AG04450 (cell line): ENCODE results near the gene DUOXA2. TPM values are rescaled to one million over a fixed set of nuclear protein-coding genes. Genes with fewer than 3 reads are reported as not detected.

Experiments
- CTCF ChIA-PET: fragments of 300-600, 350-600 bp; formaldehyde crosslinking; extraction: SDS; loops from one replicate; lab custom pipeline; 2022; ENCODE audit warnings: antibody characterized with exemption, inconsistent platforms; lab: Charles Lee
- POLR2A ChIA-PET: fragments of 350-600 bp; formaldehyde crosslinking; extraction: SDS; loops from one replicate; lab custom pipeline; 2021; ENCODE audit warnings: antibody characterized with exemption, inconsistent platforms; lab: Yijun Ruan, JAX
- DNase-seq: peaks from one replicate; pipeline ENCODE4 v3.0.0-alpha.2; 2011; ENCODE audit warnings: low read depth, low spot score
- H3K27ac ChIP-seq: one replicate; pipeline ENCODE4 v1.5.1; 2012; ENCODE audit warnings: low read depth, low read length, control low read depth
- H3K27me3 ChIP-seq: one replicate; pipeline ENCODE4 v1.6.0; 2012; ENCODE audit warnings: low read length; ENCODE audit not compliant: control insufficient read depth, insufficient read depth
- H3K4me3 ChIP-seq: 2 replicates; pipeline ENCODE4 v1.5.1; 2011; ENCODE audit warnings: mild to moderate bottlenecking, low read depth, low read length, control low read depth
- H3K9me3 ChIP-seq: 2 replicates; pipeline ENCODE4 v1.5.1; 2012; ENCODE audit warnings: low read length; ENCODE audit not compliant: control insufficient read depth, insufficient read depth
- CTCF ChIP-seq: IDR thresholded peaks from 2 replicates; pipeline ENCODE4 v1.5.1; 2011; ENCODE audit warnings: low read depth, low read length, control low read depth, inconsistent platforms
- polyA plus RNA-seq: library from polyadenylated mRNA; depleted of rRNA; stranded (reverse); fragments of >200 nt; gene quantifications from 2 replicates; pipeline ENCODE4 v1.2.3, GENCODE V29; 2011

The DUOXA2 gene
- polyA plus RNA-seq, 1 experiment = not detected

GRCh38 chr15:45147606-45148005 is 33.5 kb downstream of the DUOXA2 start:
- Histone ChIP-seq H3K27me3 (peaks cover 16% of the 10 kb centered on the region), H3K27ac (no peak overlapping the region), H3K4me3 (no peak overlapping the region), H3K9me3 (no peaks in the 10 kb centered on the region; the same call in 1 of the 2 replicates)
- DNase-seq = no peak
- TF ChIP-seq CTCF = no peak
- ChIA-PET CTCF (interaction anchor here (1.7 to 2.8 kb wide), 2 partner anchors 15 to 29 kb away, joined by 7 to 22 read pairs; no protein-coding TSS in a partner anchor), POLR2A (no interaction called here)

- no peak for TF ChIP-seq CTCF
- H3K27me3 ChIP-seq = peaks cover 16% of the 10 kb centered on the region
- H3K4me3 ChIP-seq = no peak overlapping the region
- POLR2A ChIA-PET = no interaction called here
- DNase-seq = no peak
- H3K9me3 ChIP-seq = no peaks in the 10 kb centered on the region; the same call in 1 of the 2 replicates
- H3K27ac ChIP-seq = no peak overlapping the region
- CTCF ChIA-PET = interaction anchor here (2.8 kb wide), 1 partner anchor 15 kb away, joined by 22 read pairs; no protein-coding TSS in a partner anchor
These were observed 34.2 kb downstream of the DUOXA2 start for GRCh38 chr15:45148076-45149059.

- no peaks in the 10 kb centered on the region; the same call in 1 of the 2 replicates for H3K9me3 ChIP-seq
- H3K4me3 ChIP-seq = no peak overlapping the region
- ChIA-PET POLR2A (no interaction called here), CTCF (interaction anchor here (1.6 to 2.8 kb wide), 2 partner anchors 14 to 31 kb away, joined by 7 to 22 read pairs; no protein-coding TSS in a partner anchor)
- H3K27me3 ChIP-seq = peaks cover 12% of the 10 kb centered on the region
- no peak for TF ChIP-seq CTCF
- no peak for DNase-seq
- H3K27ac ChIP-seq = no peak overlapping the region
These were observed 34.9 kb downstream of the DUOXA2 start for GRCh38 chr15:45149060-45149459.

- Histone ChIP-seq H3K4me3 (no peak overlapping the region), H3K27me3 (no peaks in the 10 kb centered on the region), H3K27ac (no peak overlapping the region), H3K9me3 (no peaks in the 10 kb centered on the region; the same call in 1 of the 2 replicates)
- TF ChIP-seq CTCF = no peak
- no peak for DNase-seq
- POLR2A ChIA-PET = no interaction called here
- CTCF ChIA-PET = interaction anchor here (1.1 to 2.8 kb wide), 3 partner anchors 12 to 32 kb away, joined by 5 to 22 read pairs (median 7); no protein-coding TSS in a partner anchor
These were observed 36.4 kb downstream of the DUOXA2 start for GRCh38 chr15:45150481-45150880.
